NCI-H82 (cell line): ENCODE results near the gene SLC6A3.
"Not testable (repeated sequence)": the region's sequence is repeated elsewhere in the genome, so short reads cannot be mapped to it uniquely, and the experiment has no call there.

Experiments used
- DNase-seq: peaks from one replicate; lab custom pipeline; 2025; lab: John Stamatoyannopoulos, UW

The SLC6A3 gene

GRCh38 chr5:1387059-1387755, 58.0 kb downstream of the SLC6A3 start:
- DNase-seq, result no peak

- no peak for DNase-seq
Observed at GRCh38 chr5:1386274-1386717, 58.9 kb downstream of the SLC6A3 start.

- peak; percentile 65 for DNase-seq
Observed at GRCh38 chr5:1385395-1386273, 59.6 kb downstream of the SLC6A3 start.

- no peak for DNase-seq
Observed at GRCh38 chr5:1384521-1384920, 60.7 kb downstream of the SLC6A3 start.

GRCh38 chr5:1383886-1384401, 61.3 kb downstream of the SLC6A3 start:
- DNase-seq, result no peak

- DNase-seq, result no peak
Observed at GRCh38 chr5:1383344-1383743, 61.9 kb downstream of the SLC6A3 start.

- DNase-seq, result no peak
Observed at GRCh38 chr5:1382248-1382700, 63.0 kb downstream of the SLC6A3 start.

GRCh38 chr5:1381370-1382247, 63.6 kb downstream of the SLC6A3 start:
- no peak for DNase-seq

- DNase-seq, result no peak
Observed at GRCh38 chr5:1380910-1381309, 64.3 kb downstream of the SLC6A3 start.

GRCh38 chr5:1380011-1380817, 65.0 kb downstream of the SLC6A3 start:
- peak; percentile 23 for DNase-seq

- no peak for DNase-seq
Observed at GRCh38 chr5:1378866-1379659, 66.2 kb downstream of the SLC6A3 start.

- DNase-seq, result peak; percentile 80
Observed at GRCh38 chr5:1378096-1378495, 67.1 kb downstream of the SLC6A3 start.

GRCh38 chr5:1376981-1377380, 68.3 kb downstream of the SLC6A3 start:
- DNase-seq, result no peak

GRCh38 chr5:1375871-1376810, 69.1 kb downstream of the SLC6A3 start:
- no peak for DNase-seq

- no peak for DNase-seq
Observed at GRCh38 chr5:1374679-1375055, 70.6 kb downstream of the SLC6A3 start.

- no peak for DNase-seq
Observed at GRCh38 chr5:1374030-1374678, 71.1 kb downstream of the SLC6A3 start.

- not testable (repeated sequence) for DNase-seq
Observed at GRCh38 chr5:1371972-1372342, 73.3 kb downstream of the SLC6A3 start.

- no peak for DNase-seq
Observed at GRCh38 chr5:1371218-1371971, 73.8 kb downstream of the SLC6A3 start.
